ENCODE measurements around the gene EPHA2. TPM values are rescaled to one million over a fixed set of nuclear protein-coding genes. Genes with fewer than 3 reads are reported as not detected.
A peak's percentile ranks its signal among the peaks of the same experiment; 100 is the strongest.

The EPHA2 gene
- total RNA-seq, 2 donors from 2014 or later = 19.5 to 26.7 TPM

- intact Hi-C loops (cut with DNase I) = no loop called here
- Histone ChIP-seq H3K4me3 (no peak overlapping the region), H3K27ac (no peak overlapping the region), H3K4me1 (peaks cover 29% of the 10 kb centered on the region), H3K36me3 (replicated peaks in 1 of 2; ENCODE audit: insufficient read depth in 1 of 2, low read depth in 2 of 2) (no peaks in the 10 kb centered on the region), H3K27me3 (no peaks in the 10 kb centered on the region), H3K9me3 (no peaks in the 10 kb centered on the region)
- DNase-seq (peak in 1 of 4 donors; percentile 10), ATAC-seq (no peak)
- TF ChIP-seq POLR2A (IDR thresholded peaks at IDR 0.05) = no peak
- TF ChIP-seq, protein P1, sequence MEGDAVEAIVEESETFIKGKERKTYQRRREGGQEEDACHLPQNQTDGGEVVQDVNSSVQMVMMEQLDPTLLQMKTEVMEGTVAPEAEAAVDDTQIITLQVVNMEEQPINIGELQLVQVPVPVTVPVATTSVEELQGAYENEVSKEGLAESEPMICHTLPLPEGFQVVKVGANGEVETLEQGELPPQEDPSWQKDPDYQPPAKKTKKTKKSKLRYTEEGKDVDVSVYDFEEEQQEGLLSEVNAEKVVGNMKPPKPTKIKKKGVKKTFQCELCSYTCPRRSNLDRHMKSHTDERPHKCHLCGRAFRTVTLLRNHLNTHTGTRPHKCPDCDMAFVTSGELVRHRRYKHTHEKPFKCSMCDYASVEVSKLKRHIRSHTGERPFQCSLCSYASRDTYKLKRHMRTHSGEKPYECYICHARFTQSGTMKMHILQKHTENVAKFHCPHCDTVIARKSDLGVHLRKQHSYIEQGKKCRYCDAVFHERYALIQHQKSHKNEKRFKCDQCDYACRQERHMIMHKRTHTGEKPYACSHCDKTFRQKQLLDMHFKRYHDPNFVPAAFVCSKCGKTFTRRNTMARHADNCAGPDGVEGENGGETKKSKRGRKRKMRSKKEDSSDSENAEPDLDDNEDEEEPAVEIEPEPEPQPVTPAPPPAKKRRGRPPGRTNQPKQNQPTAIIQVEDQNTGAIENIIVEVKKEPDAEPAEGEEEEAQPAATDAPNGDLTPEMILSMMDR (IDR thresholded peaks at IDR 0.05) = no peak
- WGBS, 2 donors = 73 to 84% methylated on average over 5 to 15 of the region's 17 CpGs
Observed at GRCh38 chr1:16088351-16088911, 67.4 kb downstream of the EPHA2 start.

- DNase-seq = no peak
- H3K27ac ChIP-seq = no peak overlapping the region
- 64 to 75% methylated on average over 5 to 7 of the region's 7 CpGs for WGBS, 2 donors
Observed at GRCh38 chr1:16087733-16088132, 68.1 kb downstream of the EPHA2 start.

DNA sequence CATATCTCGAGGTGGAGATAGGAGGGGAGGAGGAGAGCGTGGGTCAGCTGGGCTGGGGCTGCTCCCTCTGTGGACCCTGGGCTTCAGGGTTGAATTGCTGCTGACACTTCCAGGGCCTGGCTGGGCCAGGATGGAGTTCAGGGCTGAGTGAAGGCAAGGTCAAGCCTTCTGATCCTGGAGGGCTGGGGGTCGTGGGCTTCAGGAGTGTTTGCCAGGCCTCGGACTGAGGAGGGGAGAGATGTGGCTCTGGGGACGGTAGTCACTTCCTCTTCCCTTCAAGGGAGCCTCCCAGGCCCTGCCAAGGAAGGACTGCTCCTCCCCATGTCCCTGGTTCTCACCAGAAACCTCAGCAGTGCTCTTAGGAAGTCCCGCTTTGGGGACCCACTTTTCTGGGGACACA lies 70.3 kb downstream of the EPHA2 start:
- H3K9me3 ChIP-seq = no peaks in the 10 kb centered on the region
- no peaks in the 10 kb centered on the region for H3K36me3 ChIP-seq (replicated peaks in 1 of 2; ENCODE audit: insufficient read depth in 1 of 2, low read depth in 2 of 2)
- 65 to 84% methylated on average over 3 to 6 of the region's 6 CpGs for WGBS, 2 donors
- no peak overlapping the region for H3K4me3 ChIP-seq
- peaks cover under 1% of the 10 kb centered on the region for H3K4me1 ChIP-seq
- intact Hi-C loops (cut with DNase I) = no loop called here
- H3K27me3 ChIP-seq = no peaks in the 10 kb centered on the region
- ATAC-seq = no peak
- TF ChIP-seq, protein P1 (IDR thresholded peaks at IDR 0.05) = no peak
- TF ChIP-seq POLR2A (IDR thresholded peaks at IDR 0.05) = no peak
- H3K27ac ChIP-seq = no peak overlapping the region
- peak in 1 of 4 donors; percentile 9 for DNase-seq

More at GRCh38 chr1:16087733-16088132, 68.1 kb downstream of the EPHA2 start:
- H3K4me1 ChIP-seq = peaks cover 22% of the 10 kb centered on the region
- intact Hi-C loops (cut with DNase I) = no loop called here
- no peaks in the 10 kb centered on the region for H3K36me3 ChIP-seq (replicated peaks in 1 of 2; ENCODE audit: insufficient read depth in 1 of 2, low read depth in 2 of 2)
- no peak overlapping the region for H3K4me3 ChIP-seq
- no peaks in the 10 kb centered on the region for H3K27me3 ChIP-seq
- no peaks in the 10 kb centered on the region for H3K9me3 ChIP-seq
- TF ChIP-seq, protein P1 (IDR thresholded peaks at IDR 0.05) = no peak
- TF ChIP-seq POLR2A (IDR thresholded peaks at IDR 0.05) = no peak
- ATAC-seq = no peak

GRCh38 chr1:16083486-16083885 lies 72.4 kb downstream of the EPHA2 start:
- peak in 1 of 4 donors; percentile 8 for DNase-seq
- no peak for ATAC-seq
- Histone ChIP-seq H3K27me3 (no peaks in the 10 kb centered on the region), H3K36me3 (replicated peaks in 1 of 2; ENCODE audit: insufficient read depth in 1 of 2, low read depth in 2 of 2) (no peaks in the 10 kb centered on the region), H3K4me1 (peaks cover 9% of the 10 kb centered on the region), H3K9me3 (no peaks in the 10 kb centered on the region), H3K27ac (no peak overlapping the region), H3K4me3 (no peak overlapping the region)
- TF ChIP-seq, protein P1 (IDR thresholded peaks at IDR 0.05) = no peak
- TF ChIP-seq POLR2A (IDR thresholded peaks at IDR 0.05) = no peak
- WGBS, 2 donors = 92 to 96% methylated on average over 4 to 5 of the region's 5 CpGs
- intact Hi-C loops (cut with DNase I) = no loop called here

Measured in body of pancreas (tissue), 4 donors.